ENCODE results near the gene SYNE3.

The SYNE3 gene

GRCh38 chr14:95541346-95541745 lies 24.9 kb upstream of the SYNE3 start:
- no peak for DNase-seq

DNA sequence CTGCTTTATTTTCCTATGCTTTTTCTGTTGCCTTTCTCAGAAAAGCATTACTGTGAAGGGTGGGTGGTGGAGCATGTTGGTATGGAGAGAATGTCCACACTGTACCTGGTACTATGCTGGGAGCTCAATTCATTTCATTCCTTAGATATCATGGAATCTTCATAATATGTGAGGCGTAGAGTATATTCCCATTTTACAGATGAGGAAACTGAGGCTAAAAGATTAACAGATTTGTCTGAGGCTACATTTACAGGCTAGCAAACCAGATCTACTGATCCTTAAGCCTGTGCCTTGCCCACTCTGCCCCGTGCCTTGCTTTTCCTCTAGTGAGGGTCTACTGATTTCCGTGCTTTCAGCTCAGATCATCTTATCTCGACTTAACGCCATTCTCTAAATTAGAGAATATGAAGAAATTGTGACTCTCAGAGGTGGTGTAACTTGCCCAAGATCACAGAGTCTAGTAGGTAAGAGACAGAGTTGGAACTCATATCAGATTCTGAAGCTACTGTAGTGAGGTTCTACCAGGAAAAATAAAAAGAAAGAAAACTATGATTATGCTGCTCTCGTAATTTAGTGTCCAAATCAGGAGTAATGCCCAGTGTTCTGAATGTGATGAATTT lies 23.9 kb upstream of the SYNE3 start:
- DNase-seq, result no peak

- DNase-seq, result no peak
Measured at GRCh38 chr14:95538801-95539509, 22.5 kb upstream of the SYNE3 start.

GRCh38 chr14:95537298-95538089 lies 21.0 kb upstream of the SYNE3 start:
- no peak for DNase-seq

DNA sequence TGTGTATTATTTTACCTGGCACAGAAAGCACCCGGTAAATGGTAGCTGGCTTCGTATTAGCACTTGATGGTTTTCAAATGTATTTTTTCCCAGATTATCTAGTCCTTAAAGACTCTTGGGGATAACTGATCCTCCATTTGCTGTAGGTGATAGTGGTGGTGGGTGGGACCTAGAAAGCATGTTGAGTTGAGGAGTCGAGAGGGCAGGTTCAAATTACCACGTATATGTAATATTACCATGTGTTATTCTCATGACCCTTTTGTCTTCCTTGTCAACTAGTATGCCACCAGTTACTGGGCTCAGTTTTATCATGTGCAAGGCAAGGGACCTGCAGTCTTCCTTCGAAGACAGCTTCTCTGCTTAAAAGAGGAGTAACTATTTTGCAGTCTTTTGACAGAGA lies 20.2 kb upstream of the SYNE3 start:
- DNase-seq, result no peak

DNA sequence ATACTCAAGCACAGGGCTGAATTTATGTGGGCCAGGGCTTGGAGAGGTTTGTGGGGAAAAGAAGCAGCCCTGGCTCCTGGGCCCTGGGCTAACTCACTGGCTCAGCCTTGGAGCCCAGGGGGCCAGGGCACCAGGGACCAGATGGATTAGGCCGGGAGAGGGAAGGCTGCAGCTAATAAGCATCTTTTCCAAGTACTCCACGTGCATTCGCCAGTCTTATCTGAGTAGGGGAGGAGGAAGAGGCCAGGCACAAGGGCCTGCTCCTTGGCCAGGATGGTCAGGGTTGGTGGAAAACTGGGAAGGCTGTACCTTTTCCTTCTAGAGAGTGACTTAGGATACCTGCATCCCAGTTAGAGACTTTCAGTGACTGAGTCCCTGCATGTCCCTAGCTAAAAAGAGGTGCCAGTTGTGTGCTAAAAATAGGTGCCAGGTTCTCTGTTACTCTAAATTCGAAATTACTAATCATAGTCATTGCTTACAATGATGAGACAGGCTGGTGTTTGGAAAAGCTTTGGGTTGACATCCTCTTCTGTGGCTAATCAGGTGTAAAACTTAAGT lies 19.7 kb upstream of the SYNE3 start:
- no peak for DNase-seq

DNA sequence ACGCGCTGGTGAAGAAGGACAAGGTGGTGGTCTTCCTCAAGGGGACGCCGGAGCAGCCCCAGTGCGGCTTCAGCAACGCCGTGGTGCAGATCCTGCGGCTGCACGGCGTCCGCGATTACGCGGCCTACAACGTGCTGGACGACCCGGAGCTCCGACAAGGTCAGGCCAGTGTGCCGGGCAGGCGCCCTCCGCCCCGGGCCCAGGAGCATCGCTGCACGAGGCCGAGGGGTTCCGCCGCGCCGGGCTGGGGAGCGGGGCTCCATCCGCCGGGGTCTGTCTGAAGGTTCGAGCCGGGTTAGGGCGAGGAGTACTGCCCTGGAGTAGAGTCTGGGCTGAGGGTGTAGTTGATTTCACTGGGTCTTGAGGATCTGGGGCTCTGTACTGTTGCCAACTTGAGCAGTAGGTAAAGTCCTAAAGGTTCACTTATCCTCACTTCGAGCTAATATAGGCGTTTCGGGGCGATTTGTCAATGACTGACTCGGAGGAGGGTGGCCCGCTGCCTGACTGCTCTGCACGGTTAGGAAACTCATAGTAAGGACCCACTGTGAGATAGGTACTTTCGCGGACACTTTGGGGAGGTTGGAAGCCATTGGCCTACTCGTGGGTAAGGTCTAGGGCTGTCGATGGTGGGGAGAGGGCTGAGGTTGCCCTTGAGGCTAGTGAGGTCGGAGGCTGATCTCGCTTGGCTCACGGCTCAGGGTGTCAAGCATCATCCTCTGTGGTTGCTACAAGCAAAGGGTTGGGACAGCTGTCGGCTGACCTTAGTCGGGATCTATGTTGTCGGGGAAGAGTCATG lies 19.0 kb upstream of the SYNE3 start:
- no peak for DNase-seq

DNA sequence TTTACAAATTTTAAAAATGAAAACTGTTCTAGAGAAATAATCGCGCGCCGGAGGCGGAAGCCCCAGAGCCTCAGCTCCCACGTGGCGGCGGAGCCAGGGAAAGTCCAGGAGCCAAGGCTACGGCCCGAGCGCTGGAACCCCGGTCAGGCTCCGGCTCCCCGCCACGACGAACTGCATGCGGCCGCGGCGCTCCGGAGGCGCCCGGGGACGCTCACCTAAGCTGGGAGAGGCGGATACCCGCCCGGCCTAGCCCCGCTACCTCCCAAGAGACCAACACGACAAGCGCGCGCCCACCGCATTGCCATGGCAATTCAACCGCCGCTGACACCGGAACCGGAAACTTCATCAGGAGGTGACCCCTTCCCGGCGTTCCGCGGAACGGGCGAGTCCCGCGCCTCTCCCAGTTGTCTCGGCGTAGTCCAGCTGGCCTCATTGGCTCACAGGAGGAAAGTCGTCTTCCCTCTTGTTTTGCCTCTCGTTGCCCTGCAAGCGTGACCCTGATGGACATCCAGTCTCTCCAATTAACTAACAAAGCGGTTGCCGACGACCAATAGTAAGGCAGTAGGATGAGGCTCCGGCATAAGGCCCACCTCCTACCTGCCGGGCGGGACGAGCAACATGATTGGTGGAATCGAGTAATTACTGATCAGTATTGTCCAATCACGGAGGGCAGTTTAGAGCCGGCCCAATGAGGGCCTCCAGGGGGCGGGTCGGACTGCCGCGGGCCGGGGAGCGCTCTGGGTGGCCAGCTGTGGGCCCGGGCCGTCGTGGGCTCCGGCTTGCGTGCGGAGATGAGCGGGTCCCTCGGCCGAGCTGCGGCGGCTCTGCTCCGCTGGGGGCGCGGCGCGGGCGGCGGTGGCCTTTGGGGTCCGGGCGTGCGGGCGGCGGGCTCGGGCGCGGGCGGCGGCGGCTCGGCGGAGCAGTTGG lies 18.1 kb upstream of the SYNE3 start, which contains the start of gene GLRX5:
GLRX5 (plus strand) TSS at position 752 of the 927 bp plus-strand sequence; CDS start at position 792, 40 bp downstream.
- peak; percentile 100 for DNase-seq

- DNase-seq, result no peak
Measured at GRCh38 chr14:95533822-95534221, 17.4 kb upstream of the SYNE3 start.

DNA sequence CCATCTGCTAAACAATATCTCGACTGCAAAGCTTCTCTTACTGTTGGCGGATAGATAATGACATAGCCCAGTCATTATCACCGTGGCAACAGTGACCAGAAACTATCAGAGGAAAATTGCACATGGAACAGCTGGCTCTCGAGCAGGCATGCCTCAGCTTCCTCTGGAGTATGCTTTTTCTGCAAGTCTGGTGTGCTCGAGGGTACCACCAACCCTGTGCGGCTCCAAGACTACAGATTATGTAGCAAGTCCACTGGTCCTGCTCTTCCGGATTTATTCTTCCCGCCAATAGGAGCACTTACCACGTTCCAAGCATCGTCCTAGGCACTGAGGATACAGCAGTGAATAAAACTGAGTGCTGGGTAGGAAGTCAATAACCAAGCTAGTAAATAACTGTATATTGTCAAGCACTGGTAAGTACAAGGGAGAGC lies 17.0 kb upstream of the SYNE3 start:
- DNase-seq, result no peak

DNA sequence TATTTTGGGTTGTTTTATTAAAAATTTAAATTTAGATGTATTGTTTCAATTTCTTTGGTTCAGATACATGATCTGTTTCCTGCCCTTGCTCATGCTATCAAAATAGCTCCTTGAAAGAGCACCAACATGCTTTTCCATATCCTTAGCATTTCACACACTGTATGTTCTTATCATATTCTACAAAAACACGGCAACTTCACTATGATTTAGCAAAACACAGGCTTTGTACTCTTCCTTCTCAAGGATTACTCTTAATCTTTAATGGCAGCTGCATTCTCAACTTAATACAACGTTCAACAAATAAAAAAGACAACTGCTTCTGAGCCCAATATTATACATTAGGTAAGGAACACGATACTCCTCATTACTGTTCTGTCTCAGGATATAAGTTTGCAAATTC lies 15.5 kb upstream of the SYNE3 start:
- no peak for DNase-seq

- no peak for DNase-seq
Measured at GRCh38 chr14:95531473-95531872, 15.0 kb upstream of the SYNE3 start.

GRCh38 chr14:95530473-95531276 lies 14.2 kb upstream of the SYNE3 start:
- DNase-seq, result no peak

DNA sequence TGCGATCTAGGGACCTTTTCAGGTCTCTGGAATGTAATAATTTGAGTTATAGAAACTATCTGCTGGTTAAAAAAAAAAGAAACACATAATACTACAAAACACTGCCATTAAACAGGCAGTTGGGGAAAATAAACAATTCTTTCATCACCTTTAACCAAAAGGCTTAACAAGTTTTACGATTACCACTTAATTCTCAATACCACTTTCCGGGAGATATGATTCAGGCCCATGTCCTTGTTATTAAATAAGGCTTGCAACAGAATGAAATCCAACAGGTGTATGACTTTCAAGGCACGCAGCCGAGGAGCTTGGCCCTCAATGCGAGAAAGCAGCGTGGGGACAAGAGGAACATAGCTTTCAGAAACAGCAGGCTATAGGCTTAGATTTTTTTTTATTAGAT lies 12.8 kb upstream of the SYNE3 start:
- no peak for DNase-seq

DNA sequence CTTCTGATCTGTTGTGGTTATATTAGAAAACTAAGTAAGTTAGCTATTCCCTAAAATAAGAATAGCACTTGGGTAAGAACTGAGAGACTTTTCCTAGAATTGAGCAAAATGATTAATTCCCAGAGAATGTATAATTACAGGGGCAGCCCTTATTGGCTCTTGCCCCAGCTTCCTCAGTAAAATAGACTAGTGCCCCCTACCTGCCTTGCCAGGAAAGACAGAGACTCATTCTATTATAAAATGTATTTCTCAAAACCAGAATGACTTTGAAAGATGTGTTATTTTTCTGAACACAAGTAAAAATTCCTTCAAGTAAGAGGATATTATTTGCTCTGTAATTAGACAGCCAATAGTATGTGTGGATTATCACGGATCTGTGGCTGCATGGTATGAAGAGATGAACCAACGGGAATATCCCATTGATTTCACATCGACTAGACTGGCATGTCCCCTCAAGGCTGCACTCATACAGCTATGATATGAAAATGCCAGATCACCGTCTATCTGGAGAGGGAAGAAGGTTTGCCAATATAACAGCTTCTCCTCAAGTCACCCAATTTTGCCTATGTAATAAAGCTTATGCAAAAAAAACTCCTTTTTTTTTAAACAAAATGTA lies 11.0 kb upstream of the SYNE3 start:
- DNase-seq, result peak; percentile 71

DNA sequence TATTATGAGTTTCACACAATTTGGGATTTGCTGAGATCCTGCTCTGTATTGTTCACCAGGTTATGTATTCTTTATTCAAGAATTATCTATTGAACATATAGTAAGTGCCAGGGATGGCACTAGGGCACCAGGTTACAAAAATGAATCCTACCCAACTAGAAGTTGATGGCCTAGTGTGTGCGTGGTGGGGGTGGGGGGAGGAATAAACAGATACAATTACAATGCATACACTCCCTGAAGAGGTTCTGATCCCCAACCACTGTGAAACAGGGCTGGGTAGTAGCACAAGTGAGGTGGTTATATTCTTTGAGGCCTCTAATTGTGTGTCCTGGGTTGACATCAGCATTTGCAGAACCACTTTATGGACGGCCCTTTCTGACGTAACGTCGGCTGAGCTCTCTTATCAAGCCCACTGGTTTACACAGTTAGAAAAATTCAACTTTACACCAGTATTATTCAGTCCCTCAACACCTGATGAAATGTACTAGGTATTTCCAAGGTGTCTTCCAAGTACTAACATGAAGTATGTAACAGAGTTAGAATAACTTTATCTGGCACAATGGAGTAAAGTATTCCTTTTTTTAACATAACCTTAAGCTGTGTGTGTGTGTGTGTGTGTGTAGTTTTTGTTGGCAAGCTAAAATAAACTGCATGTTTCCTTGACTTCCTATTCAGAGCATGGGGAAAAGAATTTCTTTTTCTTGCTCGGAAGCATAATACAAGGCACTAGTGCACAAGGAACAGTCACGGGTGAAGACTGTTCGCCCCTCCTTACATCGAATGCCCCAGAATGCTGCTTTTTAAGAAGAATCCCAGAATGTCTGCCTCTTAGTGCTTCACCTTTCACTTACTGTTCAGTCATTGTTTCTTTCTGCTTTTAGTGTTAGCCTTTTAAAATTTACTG lies 10.3 kb upstream of the SYNE3 start:
- no peak for DNase-seq

DNA sequence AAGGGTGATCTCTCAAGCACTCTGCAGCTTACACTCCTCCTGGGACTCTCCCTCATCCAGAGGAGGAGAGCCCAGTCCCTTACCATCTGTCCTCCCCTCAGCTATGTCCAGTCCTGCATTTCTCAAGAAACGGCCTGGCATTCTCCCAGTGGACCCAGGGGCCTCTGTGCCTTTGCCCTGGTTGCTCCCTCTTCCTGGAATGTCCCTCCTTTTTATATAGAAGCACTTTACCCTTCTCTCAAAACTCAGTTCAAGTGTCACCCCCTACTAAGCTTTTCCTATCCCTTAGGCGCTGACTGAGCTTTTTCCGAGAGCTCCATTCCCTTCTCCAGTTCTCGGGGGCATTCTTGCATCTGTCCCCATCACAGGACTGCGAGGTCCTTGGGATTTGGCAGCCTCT lies 9.5 kb upstream of the SYNE3 start:
- DNase-seq, result no peak

DNA sequence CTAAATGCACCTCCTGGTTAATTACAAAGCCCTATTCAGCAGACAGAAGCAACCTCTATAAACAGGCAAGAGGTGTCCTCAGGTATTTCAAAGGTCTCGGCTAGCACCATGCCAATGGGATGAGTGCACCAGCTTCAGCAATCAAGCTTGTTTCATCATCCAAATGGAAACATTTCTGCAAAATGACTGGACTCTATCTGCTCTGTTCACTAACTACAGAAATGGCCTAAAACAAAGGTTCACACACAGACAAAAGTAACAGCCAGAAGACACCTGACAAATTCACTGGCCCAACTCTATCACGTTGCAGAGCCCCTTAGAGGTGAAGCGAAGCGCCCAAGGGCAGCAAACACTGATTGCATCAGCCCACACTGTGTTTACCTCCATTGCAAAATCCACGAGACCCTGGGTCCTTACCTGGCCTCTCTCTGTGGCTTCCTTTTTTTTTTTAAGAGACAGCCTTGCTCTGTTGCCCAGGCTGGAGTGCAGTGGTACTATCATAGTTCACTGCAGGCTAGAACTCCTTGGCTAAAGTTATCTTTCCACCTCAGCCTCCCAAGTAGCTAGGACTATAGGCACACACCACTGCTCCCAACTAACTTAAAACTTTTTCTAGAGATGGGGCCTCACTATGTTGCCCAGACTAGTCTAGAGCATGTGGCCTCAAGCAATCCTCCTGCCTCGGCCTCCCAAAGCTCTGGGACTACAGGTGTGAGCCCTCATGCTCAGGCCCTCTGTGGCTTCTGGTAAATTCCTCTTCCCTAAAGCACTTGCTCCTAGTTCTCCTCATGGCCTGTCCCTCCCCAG lies 8.5 kb upstream of the SYNE3 start:
- DNase-seq, result no peak
